ENCODE data around the gene RAB9B.

RAB9B gene

GRCh38 chrX:103781706-103782105 lies 50.4 kb downstream of the RAB9B start:
- H3K4me3 ChIP-seq (ENCODE audit: low read depth, low read length): no peak overlapping the region
- TF ChIP-seq CTCF (IDR thresholded peaks at IDR 0.05; ENCODE audit: borderline replicate concordance, insufficient read depth, low read depth, low read length): no peak

- H3K4me3 ChIP-seq (ENCODE audit: low read depth, low read length): no peak overlapping the region
- TF ChIP-seq CTCF (IDR thresholded peaks at IDR 0.05; ENCODE audit: borderline replicate concordance, insufficient read depth, low read depth, low read length): no peak
Measured at GRCh38 chrX:103781062-103781402, 51.0 kb downstream of the RAB9B start.

- no peak for TF ChIP-seq CTCF (IDR thresholded peaks at IDR 0.05; ENCODE audit: borderline replicate concordance, insufficient read depth, low read depth, low read length)
- H3K4me3 ChIP-seq (ENCODE audit: low read depth, low read length): no peak overlapping the region
Measured at GRCh38 chrX:103780336-103781061, 51.6 kb downstream of the RAB9B start.

- no peak overlapping the region for H3K4me3 ChIP-seq (ENCODE audit: low read depth, low read length)
- no peak for TF ChIP-seq CTCF (IDR thresholded peaks at IDR 0.05; ENCODE audit: borderline replicate concordance, insufficient read depth, low read depth, low read length)
Measured at GRCh38 chrX:103779141-103779789, 52.8 kb downstream of the RAB9B start.

- no peak within 1 kb of the TSS for H3K4me3 ChIP-seq (ENCODE audit: low read depth, low read length)
Measured at GRCh38 chrX:103776546-103776945, 55.5 kb downstream of the RAB9B start, which contains the start of gene PLP1. PLP1 (plus strand) TSS chrX:103776840; CDS start chrX:103776996, 156 bp downstream.

GRCh38 chrX:103774070-103774642 lies 57.9 kb downstream of the RAB9B start:
- peak; percentile 17; the same call in 1 of the 2 replicates for TF ChIP-seq CTCF (IDR thresholded peaks at IDR 0.05; ENCODE audit: borderline replicate concordance, insufficient read depth, low read depth, low read length)
- no peak overlapping the region for H3K4me3 ChIP-seq (ENCODE audit: low read depth, low read length)

More at GRCh38 chrX:103776546-103776945, 55.5 kb downstream of the RAB9B start, which contains the start of gene PLP1:
- no peak for TF ChIP-seq CTCF (IDR thresholded peaks at IDR 0.05; ENCODE audit: borderline replicate concordance, insufficient read depth, low read depth, low read length)

Measured in GM12875 (cell line).